B cell (primary cell): Measurements from ENCODE around the gene DDX10. TPM values are rescaled to one million over a fixed set of nuclear protein-coding genes. Genes with fewer than 3 reads are reported as not detected.

ENCODE experiments used
- ATAC-seq: fragments of 200-7000 bp; cut with Tn5 transposase; one replicate; pipeline ENCODE4 v1.10.0; 2021; ENCODE audit warnings: low read depth, mild to moderate bottlenecking, moderate number of reproducible peaks, moderate library complexity
- CTCF ChIA-PET: fragments of 350-600 bp; sonication (Branson Sonifier 250); formaldehyde crosslinking; loops from one replicate; lab custom pipeline; 2021; ENCODE audit warnings: antibody characterized with exemption, inconsistent platforms; lab: Charles Lee
- POLR2A ChIA-PET: fragments of 350-600 bp; sonication (Branson Sonifier 250); formaldehyde crosslinking; loops from one replicate; lab custom pipeline; 2021; ENCODE audit warnings: antibody characterized with exemption; lab: Charles Lee
- DNase-seq: peaks from one replicate; pipeline ENCODE4 v3.0.0; 2013
- H2AFZ ChIP-seq: 2 replicates; pipeline ENCODE4 v1.6.1; 2012; ENCODE audit warnings: mild to moderate bottlenecking, low read depth, low read length; ENCODE audit not compliant: insufficient read depth, poor library complexity, severe bottlenecking
- H3K27ac ChIP-seq, 2 donors: 1 replicate in 1 of 2; 2 replicates in 1 of 2; pipeline ENCODE4 v1.5.1; 2012 to 2013; ENCODE audit warnings: low read length in 2 of 2, mild to moderate bottlenecking in 2 of 2, moderate library complexity in 1 of 2
- H3K27me3 ChIP-seq, 4 experiments: fragments of 200-600 bp in 1 of 4; sonication (generic) in 1 of 4; replicated peaks in 1 of 4; 1 replicate in 2 of 4; 2 replicates in 2 of 4; pipeline versions ENCODE4 v1.6.1 to v1.7.0; 2013 to 2016; ENCODE audit warnings: low read length in 3 of 4, mild to moderate bottlenecking in 2 of 4, mixed read lengths in 1 of 4, moderate library complexity in 1 of 4; ENCODE audit not compliant: insufficient read depth in 4 of 4, control insufficient read depth in 3 of 4; ENCODE audit errors: control extremely low read depth in 1 of 4
- H3K36me3 ChIP-seq, 2 experiments: replicated peaks in 1 of 2; 1 replicate in 1 of 2; 2 replicates in 1 of 2; pipeline versions ENCODE4 v1.6.1 to v1.7.1; 2013; ENCODE audit warnings: low read length in 1 of 2; ENCODE audit not compliant: insufficient read depth in 2 of 2, control insufficient read depth in 1 of 2; ENCODE audit errors: control extremely low read depth in 1 of 2, extremely low read depth in 1 of 2
- H3K4me1 ChIP-seq, 2 donors: fragments of 200-600 bp in 1 of 2; sonication (generic) in 1 of 2; 1 replicate in 1 of 2; 2 replicates in 1 of 2; pipeline versions ENCODE4 v1.5.1 to v1.6.1; 2013 to 2017; ENCODE audit warnings: low read length in 2 of 2; ENCODE audit not compliant: control insufficient read depth in 2 of 2, insufficient read depth in 2 of 2
- H3K4me2 ChIP-seq: replicated peaks from 2 replicates; pipeline ENCODE3; 2012; ENCODE audit warnings: mild to moderate bottlenecking, low read depth, low read length; ENCODE audit not compliant: poor library complexity, severe bottlenecking
- H3K4me3 ChIP-seq, 5 experiments: fragments of 200-600 bp in 1 of 5; sonication (generic) in 1 of 5; 1 replicate in 3 of 5; 2 replicates in 2 of 5; pipeline versions ENCODE4 v1.5.1 to v1.7.0; 2011 to 2016; ENCODE audit warnings: low read length in 4 of 5, mild to moderate bottlenecking in 4 of 5, low read depth in 2 of 5, control low read depth in 1 of 5, moderate library complexity in 1 of 5; ENCODE audit not compliant: insufficient read depth in 1 of 5; ENCODE audit errors: control extremely low read depth in 1 of 5, extremely low read depth in 1 of 5
- H3K79me2 ChIP-seq: fragments of 200-600 bp; sonication (generic); one replicate; pipeline ENCODE4 v1.6.0; 2016; ENCODE audit warnings: low read length; ENCODE audit not compliant: control insufficient read depth, insufficient read depth
- H3K9ac ChIP-seq: fragments of 200-600 bp; sonication (generic); 2 replicates; pipeline ENCODE4 v1.6.1; 2017; ENCODE audit warnings: mild to moderate bottlenecking, low read length, moderate library complexity
- H3K9me3 ChIP-seq, 3 donors: one replicate each; pipeline versions ENCODE4 v1.6.1 to v1.7.1; 2013; ENCODE audit warnings: low read length in 2 of 3; ENCODE audit not compliant: control insufficient read depth in 2 of 3, insufficient read depth in 1 of 3; ENCODE audit errors: control extremely low read depth in 1 of 3
- H4K20me1 ChIP-seq: 2 replicates; pipeline ENCODE4 v1.6.0; 2012; ENCODE audit warnings: mild to moderate bottlenecking, low read length; ENCODE audit not compliant: insufficient read depth, control insufficient read depth, poor library complexity, severe bottlenecking
- H3K27ac Mint-ChIP-seq: one replicate; pipeline ENCODE4 v1.8.0; 2021; ENCODE audit warnings: mixed read lengths
- H3K27me3 Mint-ChIP-seq: one replicate; pipeline ENCODE4 v1.8.0; 2021; ENCODE audit warnings: mixed read lengths
- H3K4me1 Mint-ChIP-seq: one replicate; pipeline ENCODE4 v1.8.0; 2021; ENCODE audit warnings: mixed read lengths
- H3K4me3 Mint-ChIP-seq: one replicate; pipeline ENCODE4 v1.8.0; 2021; ENCODE audit warnings: mixed read lengths
- H3K9me3 Mint-ChIP-seq: one replicate; pipeline ENCODE4 v1.8.0; 2022; ENCODE audit warnings: mixed read lengths; ENCODE audit not compliant: insufficient read depth
- CTCF ChIP-seq: fragments of 200-600 bp; IDR thresholded peaks from one replicate; pipeline ENCODE4 v1.8.0; 2022; ENCODE audit warnings: antibody characterized with exemption, mild to moderate bottlenecking
- EZH2 ChIP-seq: IDR thresholded peaks from 2 replicates; pipeline ENCODE4 v1.6.1; 2012; ENCODE audit warnings: borderline replicate concordance, low read depth, mild to moderate bottlenecking, moderate library complexity, low read length; ENCODE audit not compliant: insufficient read depth, poor library complexity, severe bottlenecking
- WGBS: methylation state at CpG from one replicate; pipeline ENCODE4 v1.1.5; 2013; ENCODE audit warnings: missing lambda C conversion rate; ENCODE audit not compliant: insufficient coverage; 5-methylcytosine and 5-hydroxymethylcytosine counted together
- intact Hi-C: fragments of 100-400 bp; cut with micrococcal nuclease; formaldehyde crosslinking; loops from one replicate; pipeline ENCODE4 v1.10.0; 2022
- polyA plus RNA-seq: library from polyadenylated mRNA; depleted of rRNA; stranded (reverse); fragments of >200 nt; gene quantifications from 2 replicates; pipeline ENCODE4 v1.2.3, GENCODE V29; 2012
- total RNA-seq, 2 donors: library from RNA; stranded (reverse); fragments of 120-200 nt in 1 of 2; gene quantifications; 1 replicate in 1 of 2; 2 replicates in 1 of 2; pipeline versions ENCODE4 v1.2.3 to v1.2.4, GENCODE V29; 2013 to 2022

Gene DDX10
- total and polyA plus RNA-seq, 2 donors (not counting 1 experiment from before 2014, with no cell fraction given) = 15.6 to 30.6 TPM

GRCh38 chr11:108959874-108960273 lies 295.0 kb downstream of the DDX10 start:
- ChIA-PET POLR2A (no interaction called here), CTCF (no interaction called here)
- Histone ChIP-seq H4K20me1 (no peaks in the 10 kb centered on the region), H2AFZ (no peak overlapping the region), H3K36me3 (no peaks in the 10 kb centered on the region), H3K9me3 (no peaks in the 10 kb centered on the region), H3K79me2 (no peaks in the 10 kb centered on the region), H3K27ac (no peak overlapping the region), H3K27me3 (no peaks in the 10 kb centered on the region), H3K4me1 (no peaks in the 10 kb centered on the region), H3K4me3 (no peak overlapping the region), H3K9ac (no peak overlapping the region), H3K4me2 (no peak overlapping the region)
- intact Hi-C loops = no loop called here
- DNase-seq = no peak
- H3K27ac Mint-ChIP-seq = no peak overlapping the region
- no peaks in the 10 kb centered on the region for H3K9me3 Mint-ChIP-seq
- no peak overlapping the region for H3K4me3 Mint-ChIP-seq
- no peak for TF ChIP-seq CTCF
- no peak for TF ChIP-seq EZH2
- WGBS = 87% methylated on average over 3 of the region's 3 CpGs
- no peaks in the 10 kb centered on the region for H3K4me1 Mint-ChIP-seq
- peaks cover 4% of the 10 kb centered on the region for H3K27me3 Mint-ChIP-seq
- no peak for ATAC-seq

- Mint-ChIP-seq H3K27ac (no peak overlapping the region), H3K4me1 (no peaks in the 10 kb centered on the region), H3K9me3 (no peaks in the 10 kb centered on the region), H3K27me3 (peaks cover 4% of the 10 kb centered on the region), H3K4me3 (no peak overlapping the region)
- H3K4me1 ChIP-seq = no peaks in the 10 kb centered on the region
- no peaks in the 10 kb centered on the region for H3K36me3 ChIP-seq
- DNase-seq = no peak
- H3K9ac ChIP-seq = no peak overlapping the region
- TF ChIP-seq CTCF (no peak), EZH2 (no peak)
- H3K4me2 ChIP-seq = no peak overlapping the region
- no peaks in the 10 kb centered on the region for H3K27me3 ChIP-seq
- no peaks in the 10 kb centered on the region for H3K9me3 ChIP-seq
- no peaks in the 10 kb centered on the region for H4K20me1 ChIP-seq
- ChIA-PET POLR2A (no interaction called here), CTCF (no interaction called here)
- H3K4me3 ChIP-seq = no peak overlapping the region
- intact Hi-C loops = no loop called here
- no peaks in the 10 kb centered on the region for H3K79me2 ChIP-seq
- 92% methylated on average over 5 of the region's 5 CpGs for WGBS
- no peak overlapping the region for H2AFZ ChIP-seq
- ATAC-seq = no peak
- no peak overlapping the region for H3K27ac ChIP-seq
Observed at GRCh38 chr11:108960501-108960900, 295.6 kb downstream of the DDX10 start.
